AG04450 (cell line): Measurements from ENCODE around the gene CNGB1. TPM values are rescaled to one million over a fixed set of nuclear protein-coding genes. Genes with fewer than 3 reads are reported as not detected.

Source experiments
- CTCF ChIA-PET: fragments of 300-600, 350-600 bp; formaldehyde crosslinking; extraction: SDS; loops from one replicate; lab custom pipeline; 2022; ENCODE audit warnings: antibody characterized with exemption, inconsistent platforms; lab: Charles Lee
- POLR2A ChIA-PET: fragments of 350-600 bp; formaldehyde crosslinking; extraction: SDS; loops from one replicate; lab custom pipeline; 2021; ENCODE audit warnings: antibody characterized with exemption, inconsistent platforms; lab: Yijun Ruan, JAX
- DNase-seq: peaks from one replicate; pipeline ENCODE4 v3.0.0-alpha.2; 2011; ENCODE audit warnings: low read depth, low spot score
- H3K27ac ChIP-seq: one replicate; pipeline ENCODE4 v1.5.1; 2012; ENCODE audit warnings: low read depth, low read length, control low read depth
- H3K27me3 ChIP-seq: one replicate; pipeline ENCODE4 v1.6.0; 2012; ENCODE audit warnings: low read length; ENCODE audit not compliant: control insufficient read depth, insufficient read depth
- H3K4me3 ChIP-seq: 2 replicates; pipeline ENCODE4 v1.5.1; 2011; ENCODE audit warnings: mild to moderate bottlenecking, low read depth, low read length, control low read depth
- H3K9me3 ChIP-seq: 2 replicates; pipeline ENCODE4 v1.5.1; 2012; ENCODE audit warnings: low read length; ENCODE audit not compliant: control insufficient read depth, insufficient read depth
- polyA plus RNA-seq: library from polyadenylated mRNA; depleted of rRNA; stranded (reverse); fragments of >200 nt; gene quantifications from 2 replicates; pipeline ENCODE4 v1.2.3, GENCODE V29; 2011
- TF ChIP-seq, protein P1 (sequence below): IDR thresholded peaks from 2 replicates; pipeline ENCODE4 v1.5.1; 2011; ENCODE audit warnings: low read depth, low read length, control low read depth, inconsistent platforms

The CNGB1 gene
- polyA plus RNA-seq, 1 experiment = not detected

DNA sequence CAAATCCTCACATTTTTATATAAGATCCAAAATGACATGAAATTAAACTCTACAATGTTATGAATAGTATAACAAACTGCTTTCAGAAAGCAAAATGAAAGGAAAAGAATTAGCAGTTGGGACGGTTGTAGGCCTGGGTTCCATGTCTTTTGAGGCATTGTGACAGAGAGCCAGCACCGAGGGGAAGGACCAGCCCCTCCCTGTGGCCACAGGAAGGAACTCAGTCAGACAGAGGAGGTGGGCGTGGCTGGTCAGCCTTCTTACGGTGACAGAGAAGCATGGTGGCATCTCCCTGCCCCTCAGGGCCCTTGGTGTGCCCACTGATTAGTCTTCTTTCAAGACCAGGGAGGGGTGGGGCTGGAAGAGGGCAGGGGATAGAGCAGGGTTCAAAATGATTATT is 23.9 kb upstream of the CNGB1 start:
- Histone ChIP-seq H3K4me3 (no peak overlapping the region), H3K9me3 (no peaks in the 10 kb centered on the region), H3K27me3 (no peaks in the 10 kb centered on the region), H3K27ac (no peak overlapping the region)
- no peak for DNase-seq
- CTCF ChIA-PET = no interaction called here
- POLR2A ChIA-PET = no interaction called here
- TF ChIP-seq, protein P1, sequence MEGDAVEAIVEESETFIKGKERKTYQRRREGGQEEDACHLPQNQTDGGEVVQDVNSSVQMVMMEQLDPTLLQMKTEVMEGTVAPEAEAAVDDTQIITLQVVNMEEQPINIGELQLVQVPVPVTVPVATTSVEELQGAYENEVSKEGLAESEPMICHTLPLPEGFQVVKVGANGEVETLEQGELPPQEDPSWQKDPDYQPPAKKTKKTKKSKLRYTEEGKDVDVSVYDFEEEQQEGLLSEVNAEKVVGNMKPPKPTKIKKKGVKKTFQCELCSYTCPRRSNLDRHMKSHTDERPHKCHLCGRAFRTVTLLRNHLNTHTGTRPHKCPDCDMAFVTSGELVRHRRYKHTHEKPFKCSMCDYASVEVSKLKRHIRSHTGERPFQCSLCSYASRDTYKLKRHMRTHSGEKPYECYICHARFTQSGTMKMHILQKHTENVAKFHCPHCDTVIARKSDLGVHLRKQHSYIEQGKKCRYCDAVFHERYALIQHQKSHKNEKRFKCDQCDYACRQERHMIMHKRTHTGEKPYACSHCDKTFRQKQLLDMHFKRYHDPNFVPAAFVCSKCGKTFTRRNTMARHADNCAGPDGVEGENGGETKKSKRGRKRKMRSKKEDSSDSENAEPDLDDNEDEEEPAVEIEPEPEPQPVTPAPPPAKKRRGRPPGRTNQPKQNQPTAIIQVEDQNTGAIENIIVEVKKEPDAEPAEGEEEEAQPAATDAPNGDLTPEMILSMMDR = peak; percentile 32

- Histone ChIP-seq H3K9me3 (no peaks in the 10 kb centered on the region), H3K27ac (no peak overlapping the region), H3K4me3 (no peak overlapping the region), H3K27me3 (no peaks in the 10 kb centered on the region)
- no peak for DNase-seq
- TF ChIP-seq, protein P1 = no peak
- ChIA-PET CTCF (no interaction called here), POLR2A (no interaction called here)
Measured at GRCh38 chr16:57994361-57994760, 23.4 kb upstream of the CNGB1 start.

- peaks cover under 1% of the 10 kb centered on the region for H3K27me3 ChIP-seq
- CTCF ChIA-PET = no interaction called here
- no peak overlapping the region for H3K27ac ChIP-seq
- H3K9me3 ChIP-seq = no peaks in the 10 kb centered on the region
- POLR2A ChIA-PET = no interaction called here
- H3K4me3 ChIP-seq = no peak overlapping the region
- no peak for DNase-seq
- TF ChIP-seq, protein P1 = no peak
Measured at GRCh38 chr16:57993897-57994296, 23.0 kb upstream of the CNGB1 start.

DNA sequence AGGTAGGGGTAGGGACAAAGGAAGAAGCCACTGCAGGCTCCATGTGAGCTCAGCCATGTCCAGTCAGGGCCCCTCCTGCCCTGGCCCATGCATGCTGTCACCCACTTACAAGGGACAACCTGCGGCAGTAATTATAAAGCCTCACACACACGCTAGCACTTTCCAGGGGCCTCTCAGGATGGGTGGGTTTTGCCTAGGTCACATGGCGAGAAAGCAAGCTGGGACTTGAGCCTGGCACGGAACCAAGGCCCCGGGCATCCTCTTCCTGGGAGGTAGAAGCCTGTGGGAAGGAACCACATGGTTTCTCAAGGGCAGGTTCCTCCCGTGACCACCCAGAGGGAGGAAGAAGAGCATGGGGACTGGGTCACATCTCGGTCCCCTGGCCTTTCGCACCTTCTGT is 22.5 kb upstream of the CNGB1 start:
- ChIA-PET POLR2A (no interaction called here), CTCF (no interaction called here)
- DNase-seq = no peak
- no peak overlapping the region for H3K27ac ChIP-seq
- peaks cover 5% of the 10 kb centered on the region for H3K27me3 ChIP-seq
- TF ChIP-seq, protein P1 = no peak
- no peak overlapping the region for H3K4me3 ChIP-seq
- H3K9me3 ChIP-seq = no peaks in the 10 kb centered on the region

DNA sequence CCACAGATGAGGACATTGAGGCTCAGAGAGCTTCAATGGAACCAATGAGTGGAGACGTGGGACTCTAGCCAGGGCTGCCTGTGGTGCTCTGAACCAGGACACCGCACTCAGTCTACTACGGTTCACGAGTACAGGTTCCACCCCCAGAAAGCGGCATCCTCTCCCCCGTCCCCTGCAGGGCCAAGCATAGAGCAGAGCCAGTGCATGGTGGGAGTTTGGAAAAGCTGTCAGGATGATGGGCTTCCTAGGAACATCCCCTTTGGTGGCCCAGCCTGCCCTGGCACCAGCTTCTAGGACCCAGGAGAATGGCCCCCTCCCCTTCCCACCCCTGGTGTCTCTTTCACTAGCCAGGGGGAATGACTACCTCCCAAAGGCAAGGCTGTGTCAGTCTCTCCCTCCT is 21.2 kb upstream of the CNGB1 start:
- DNase-seq = no peak
- TF ChIP-seq, protein P1 = no peak
- POLR2A ChIA-PET = no interaction called here
- no peaks in the 10 kb centered on the region for H3K9me3 ChIP-seq
- CTCF ChIA-PET = no interaction called here
- H3K4me3 ChIP-seq = no peak overlapping the region
- H3K27me3 ChIP-seq = peaks cover 14% of the 10 kb centered on the region
- H3K27ac ChIP-seq = no peak overlapping the region
